Kidney epithelial cell (primary cell): ENCODE results near the gene FARP1. TPM values are rescaled to one million over a fixed set of nuclear protein-coding genes. Genes with fewer than 3 reads are reported as not detected.

Experiments used
- DNase-seq: peaks from one replicate; pipeline ENCODE4 v3.0.0-alpha.2; 2010; ENCODE audit warnings: low read depth
- H3K27me3 ChIP-seq: 2 replicates; pipeline ENCODE4 v1.6.0; 2011; ENCODE audit warnings: low read length; ENCODE audit not compliant: control insufficient read depth, insufficient read depth
- H3K36me3 ChIP-seq: 2 replicates; pipeline ENCODE4 v1.5.1; 2011; ENCODE audit warnings: low read length; ENCODE audit not compliant: control insufficient read depth, insufficient read depth
- H3K4me3 ChIP-seq: 2 replicates; pipeline ENCODE4 v1.5.1; 2011; ENCODE audit warnings: low read depth, mild to moderate bottlenecking, control low read depth, low read length
- total RNA-seq: library from RNA; depleted of rRNA; stranded (reverse); fragments of >200 nt; gene quantifications from 2 replicates; pipeline ENCODE4 v1.2.3, GENCODE V29; 2015
- TF ChIP-seq, protein P1 (sequence below): IDR thresholded peaks from 2 replicates; pipeline ENCODE4 v1.5.1; 2011; ENCODE audit warnings: mild to moderate bottlenecking, moderate library complexity, low read length, control low read depth, inconsistent platforms; ENCODE audit not compliant: insufficient read depth, poor library complexity, severe bottlenecking

Gene FARP1
- total RNA-seq, 1 donor from 2014 or later, result 135 TPM

DNA sequence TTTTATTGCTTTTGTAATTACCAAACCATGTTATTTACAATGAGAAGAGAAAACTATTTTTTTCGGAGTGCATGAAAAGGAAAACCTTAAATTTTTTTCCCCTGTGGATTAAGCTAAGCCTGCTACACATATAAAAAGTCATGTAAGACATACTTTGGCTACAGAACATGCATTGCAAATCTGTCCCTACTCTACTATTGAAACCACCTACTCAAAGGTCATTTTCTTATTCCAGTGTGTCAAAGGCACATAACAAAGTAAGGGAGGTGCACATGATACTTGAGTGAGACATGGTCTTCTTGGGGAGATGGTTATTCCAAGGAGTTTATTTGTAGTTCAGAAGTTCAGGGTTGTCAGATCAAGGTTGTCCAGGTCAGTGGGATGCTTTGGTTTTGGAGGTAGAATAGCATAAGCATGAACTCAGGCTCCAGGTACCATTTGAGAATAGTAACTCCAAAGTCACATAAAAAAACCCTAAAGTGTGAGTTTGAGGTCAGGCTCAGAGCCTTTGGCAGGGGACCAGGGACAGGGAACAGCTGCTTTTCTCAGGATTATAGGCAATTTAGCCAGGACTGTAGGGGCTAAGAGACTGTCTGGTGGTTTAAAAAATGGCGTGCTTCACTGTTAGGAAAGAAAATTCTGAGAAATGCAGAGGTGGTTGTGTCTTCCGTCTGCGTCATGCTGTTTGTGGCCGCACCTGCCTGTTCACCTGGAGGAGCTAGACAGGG, 15.4 kb downstream of the FARP1 start:
- H3K27me3 ChIP-seq, result no peaks in the 10 kb centered on the region
- DNase-seq, result no peak
- H3K36me3 ChIP-seq, result no peaks in the 10 kb centered on the region
- TF ChIP-seq, protein P1, sequence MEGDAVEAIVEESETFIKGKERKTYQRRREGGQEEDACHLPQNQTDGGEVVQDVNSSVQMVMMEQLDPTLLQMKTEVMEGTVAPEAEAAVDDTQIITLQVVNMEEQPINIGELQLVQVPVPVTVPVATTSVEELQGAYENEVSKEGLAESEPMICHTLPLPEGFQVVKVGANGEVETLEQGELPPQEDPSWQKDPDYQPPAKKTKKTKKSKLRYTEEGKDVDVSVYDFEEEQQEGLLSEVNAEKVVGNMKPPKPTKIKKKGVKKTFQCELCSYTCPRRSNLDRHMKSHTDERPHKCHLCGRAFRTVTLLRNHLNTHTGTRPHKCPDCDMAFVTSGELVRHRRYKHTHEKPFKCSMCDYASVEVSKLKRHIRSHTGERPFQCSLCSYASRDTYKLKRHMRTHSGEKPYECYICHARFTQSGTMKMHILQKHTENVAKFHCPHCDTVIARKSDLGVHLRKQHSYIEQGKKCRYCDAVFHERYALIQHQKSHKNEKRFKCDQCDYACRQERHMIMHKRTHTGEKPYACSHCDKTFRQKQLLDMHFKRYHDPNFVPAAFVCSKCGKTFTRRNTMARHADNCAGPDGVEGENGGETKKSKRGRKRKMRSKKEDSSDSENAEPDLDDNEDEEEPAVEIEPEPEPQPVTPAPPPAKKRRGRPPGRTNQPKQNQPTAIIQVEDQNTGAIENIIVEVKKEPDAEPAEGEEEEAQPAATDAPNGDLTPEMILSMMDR, result no peak
- no peak overlapping the region for H3K4me3 ChIP-seq

DNA sequence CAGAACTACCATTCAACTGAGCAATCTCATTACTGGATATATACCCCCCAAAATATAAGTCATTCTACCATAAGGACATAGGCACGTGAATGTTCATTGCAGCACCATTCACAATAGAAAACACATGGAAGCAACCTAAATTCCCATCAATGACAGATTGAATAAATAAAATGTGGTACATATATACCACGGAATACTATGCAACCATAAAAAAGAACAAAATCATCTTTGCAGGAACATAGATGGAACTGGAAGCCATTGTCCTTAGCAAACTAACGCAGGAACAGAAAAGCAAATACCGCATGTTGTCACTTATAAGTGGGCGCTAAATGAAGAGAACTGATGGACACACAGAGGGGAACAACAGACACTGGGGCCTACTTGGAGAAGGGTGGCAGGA, 20.0 kb downstream of the FARP1 start:
- Histone ChIP-seq H3K4me3 (no peak overlapping the region), H3K27me3 (no peaks in the 10 kb centered on the region), H3K36me3 (no peaks in the 10 kb centered on the region)
- TF ChIP-seq, protein P1, result no peak
- no peak for DNase-seq

DNA sequence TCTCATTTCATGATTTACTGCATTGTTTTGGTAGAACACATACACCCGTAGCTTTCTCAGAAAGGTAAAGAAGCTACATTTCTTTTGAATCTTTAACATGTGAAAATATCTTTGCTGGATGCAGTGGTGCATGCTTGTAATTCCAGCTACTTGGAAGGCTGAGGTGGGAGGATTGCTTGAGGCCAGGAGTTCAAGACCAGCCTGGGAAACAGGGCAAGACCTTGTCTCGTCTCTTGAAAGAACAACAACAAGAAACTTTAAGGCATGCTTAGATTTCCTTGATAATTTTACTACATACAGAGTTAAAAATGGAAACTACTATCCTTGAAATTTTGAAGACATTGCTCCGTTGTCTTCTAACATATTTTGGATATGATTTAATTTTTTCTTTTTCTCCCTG, 26.4 kb downstream of the FARP1 start:
- Histone ChIP-seq H3K36me3 (no peaks in the 10 kb centered on the region), H3K4me3 (no peak overlapping the region), H3K27me3 (no peaks in the 10 kb centered on the region)
- TF ChIP-seq, protein P1, result no peak
- DNase-seq, result no peak

DNA sequence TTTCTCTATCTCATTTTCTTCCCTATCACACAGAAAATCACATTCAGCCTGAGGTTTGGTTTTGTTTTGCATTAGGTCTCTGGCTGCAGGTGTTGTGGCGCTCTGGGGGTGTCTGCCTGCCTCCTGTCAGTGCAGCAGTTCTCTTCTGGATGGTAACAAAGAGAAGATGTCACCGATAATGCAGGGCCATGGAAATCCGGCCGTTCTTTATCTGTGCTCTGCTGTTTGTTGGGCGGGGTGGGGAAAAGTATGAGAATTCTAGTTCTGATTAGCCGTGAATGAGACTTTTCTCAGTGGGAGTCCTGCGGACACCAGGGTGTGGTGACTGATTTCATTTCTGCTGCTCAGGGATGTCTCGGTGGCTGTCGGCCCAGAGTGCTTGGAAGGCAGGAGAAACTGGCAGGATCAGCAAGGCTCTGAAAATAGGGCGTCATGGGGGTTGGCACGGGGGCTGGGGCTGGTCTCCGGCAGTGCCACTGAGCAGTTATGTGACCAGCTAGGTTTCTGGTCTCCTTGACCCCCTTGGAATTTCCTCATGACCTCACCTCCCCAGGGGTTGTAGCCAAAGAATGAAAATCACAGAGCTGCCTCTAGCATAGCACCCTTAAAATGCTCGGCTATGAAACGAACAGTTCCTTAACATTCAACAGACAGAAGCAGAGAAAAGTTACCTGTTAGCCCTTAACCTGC, 29.2 kb downstream of the FARP1 start:
- DNase-seq, result no peak
- Histone ChIP-seq H3K4me3 (no peak overlapping the region), H3K36me3 (no peaks in the 10 kb centered on the region), H3K27me3 (no peaks in the 10 kb centered on the region)
- TF ChIP-seq, protein P1, result no peak

DNA sequence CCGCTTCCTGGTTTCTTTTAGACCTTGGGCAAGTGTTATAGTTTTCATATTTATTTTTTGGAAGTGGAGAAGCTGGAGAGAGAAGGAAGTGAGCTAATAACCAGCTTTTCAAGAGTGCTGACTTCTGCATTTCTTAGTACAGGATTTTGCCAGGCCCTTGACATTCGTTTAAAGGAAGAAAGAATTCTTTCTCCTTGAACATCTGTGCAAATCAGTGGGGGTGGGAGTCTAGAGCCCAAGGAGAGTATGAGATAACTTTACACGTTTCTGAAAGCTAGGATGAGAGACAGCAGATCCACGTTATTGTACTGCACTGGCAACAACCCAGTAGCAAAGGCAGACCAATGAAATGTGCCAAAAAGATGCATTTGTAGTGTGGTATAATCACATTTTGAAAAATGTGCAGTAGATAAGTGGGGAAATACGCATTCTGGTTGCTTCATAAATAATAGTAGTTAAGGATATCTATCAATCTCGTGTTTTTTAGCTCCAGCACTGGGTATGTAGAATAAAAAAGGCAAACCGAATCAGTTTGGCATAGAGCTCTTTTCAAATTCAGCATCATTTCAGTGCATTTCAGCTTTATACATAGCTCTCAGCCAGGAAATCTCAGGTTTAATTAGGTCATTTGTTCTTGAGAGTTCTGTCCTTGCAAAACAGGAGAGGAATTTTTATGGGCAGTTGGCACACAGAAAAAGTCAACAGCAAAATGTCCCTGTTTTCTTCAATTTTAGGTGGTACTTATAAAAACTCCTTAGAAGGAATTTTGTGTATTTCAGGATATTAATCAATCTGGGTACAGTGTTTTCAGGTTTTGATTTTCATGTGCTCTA, 29.9 kb downstream of the FARP1 start:
- H3K36me3 ChIP-seq, result no peaks in the 10 kb centered on the region
- no peaks in the 10 kb centered on the region for H3K27me3 ChIP-seq
- H3K4me3 ChIP-seq, result no peak overlapping the region
- DNase-seq, result no peak
- TF ChIP-seq, protein P1, result no peak
